ENCODE results near the gene CD79A.

GRCh38 chr19:41915021-41915775 is 38.1 kb downstream of the CD79A start:
- TF ChIP-seq POLR2A (IDR thresholded peaks at IDR 0.05) = no peak
- no peak for TF ChIP-seq CTCF (IDR thresholded peaks at IDR 0.05)
